Ascending aorta (tissue), 2 donors: ENCODE measurements around the gene DECR2. TPM values are rescaled to one million over a fixed set of nuclear protein-coding genes. Genes with fewer than 3 reads are reported as not detected.
A peak's percentile ranks its signal among the peaks of the same experiment; 100 is the strongest.

Source experiments
- DNase-seq, 2 donors: peaks; one replicate each; pipeline ENCODE4 v3.0.0-alpha.2; 2019; ENCODE audit warnings: low spot score in 2 of 2
- H3K27ac ChIP-seq, 2 donors: fragments of 200-600 bp; sonication (generic); one replicate each; pipeline ENCODE4 v1.5.1; 2016 to 2017; ENCODE audit warnings: mild to moderate bottlenecking in 1 of 2
- H3K27me3 ChIP-seq: fragments of 200-600 bp; sonication (generic); one replicate; pipeline ENCODE4 v1.5.1; 2017
- H3K36me3 ChIP-seq, 2 donors: fragments of 200-600 bp; sonication (generic); one replicate each; pipeline ENCODE4 v1.5.1; 2016
- H3K4me1 ChIP-seq, 2 donors: fragments of 200-600 bp; sonication (generic); one replicate each; pipeline ENCODE4 v1.5.1; 2016 to 2017; ENCODE audit warnings: mild to moderate bottlenecking in 1 of 2
- H3K4me3 ChIP-seq, 2 donors: fragments of 200-600 bp; sonication (generic); one replicate each; pipeline ENCODE4 v1.5.1; 2016 to 2017; ENCODE audit warnings: mild to moderate bottlenecking in 1 of 2
- H3K9me3 ChIP-seq, 2 donors: fragments of 200-600 bp; sonication (generic); one replicate each; pipeline ENCODE4 v1.5.1; 2016
- intact Hi-C: fragments of 100-400 bp; cut with DNase I; formaldehyde crosslinking; loops from one replicate; pipeline ENCODE4 v1.15.1; 2023
- total RNA-seq: library from RNA; depleted of rRNA; stranded (reverse); fragments of >200 nt; gene quantifications from one replicate; pipeline ENCODE4 v1.1.0, GENCODE V29; 2016
- TF ChIP-seq, protein P1 (sequence below), 3 experiments: fragments of 200-600 bp in 2 of 3; fragments of 450-650 bp in 1 of 3; sonication (generic) in 2 of 3; IDR thresholded peaks; one replicate each; pipeline ENCODE4 v1.5.1; 2016 to 2019; ENCODE audit warnings: antibody characterized with exemption in 3 of 3, mild to moderate bottlenecking in 1 of 3, moderate library complexity in 1 of 3

Gene DECR2
- total RNA-seq, 1 donor from 2014 or later = 44.0 TPM

DNA sequence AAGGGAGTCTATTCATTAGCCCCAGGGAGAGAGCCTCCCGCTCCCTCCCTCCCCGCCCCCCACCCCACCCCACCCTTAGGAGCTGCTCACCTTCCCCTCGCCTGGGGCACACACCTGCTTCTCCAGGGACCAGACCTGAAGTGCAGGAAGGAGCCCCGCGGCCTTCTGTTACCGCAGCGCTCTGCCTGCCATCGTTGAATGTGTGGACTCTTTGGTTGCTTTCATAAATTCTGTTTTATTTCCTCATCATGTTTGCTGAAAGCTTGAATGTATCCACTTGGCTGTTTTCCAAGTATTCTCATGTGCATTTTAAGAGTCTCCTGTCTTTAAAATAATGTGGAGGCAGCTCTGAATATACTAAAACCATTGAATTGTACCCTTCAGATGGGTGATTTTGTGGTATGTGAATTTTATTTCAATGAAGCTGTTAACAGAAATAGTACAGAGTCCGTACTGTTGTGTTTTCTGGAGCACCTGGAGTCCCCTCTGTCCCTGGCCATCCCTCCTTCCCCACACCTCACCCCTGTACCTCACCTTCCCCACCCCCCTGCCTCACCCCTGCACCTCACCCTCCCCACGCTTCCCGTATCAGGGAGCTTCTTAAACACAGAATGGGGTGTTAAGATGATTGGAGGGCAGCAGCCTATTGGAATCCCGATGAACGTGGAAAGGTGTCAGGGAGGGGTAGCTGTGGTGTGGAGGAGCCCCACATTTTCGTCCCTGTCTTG lies 49.3 kb downstream of the DECR2 start:
- Histone ChIP-seq H3K4me1 (no peaks in the 10 kb centered on the region), H3K9me3 (no peaks in the 10 kb centered on the region), H3K27ac (no peak overlapping the region), H3K27me3 (no peaks in the 10 kb centered on the region), H3K4me3 (no peak overlapping the region), H3K36me3 (no peaks in the 10 kb centered on the region)
- DNase-seq = no peak
- TF ChIP-seq, protein P1, sequence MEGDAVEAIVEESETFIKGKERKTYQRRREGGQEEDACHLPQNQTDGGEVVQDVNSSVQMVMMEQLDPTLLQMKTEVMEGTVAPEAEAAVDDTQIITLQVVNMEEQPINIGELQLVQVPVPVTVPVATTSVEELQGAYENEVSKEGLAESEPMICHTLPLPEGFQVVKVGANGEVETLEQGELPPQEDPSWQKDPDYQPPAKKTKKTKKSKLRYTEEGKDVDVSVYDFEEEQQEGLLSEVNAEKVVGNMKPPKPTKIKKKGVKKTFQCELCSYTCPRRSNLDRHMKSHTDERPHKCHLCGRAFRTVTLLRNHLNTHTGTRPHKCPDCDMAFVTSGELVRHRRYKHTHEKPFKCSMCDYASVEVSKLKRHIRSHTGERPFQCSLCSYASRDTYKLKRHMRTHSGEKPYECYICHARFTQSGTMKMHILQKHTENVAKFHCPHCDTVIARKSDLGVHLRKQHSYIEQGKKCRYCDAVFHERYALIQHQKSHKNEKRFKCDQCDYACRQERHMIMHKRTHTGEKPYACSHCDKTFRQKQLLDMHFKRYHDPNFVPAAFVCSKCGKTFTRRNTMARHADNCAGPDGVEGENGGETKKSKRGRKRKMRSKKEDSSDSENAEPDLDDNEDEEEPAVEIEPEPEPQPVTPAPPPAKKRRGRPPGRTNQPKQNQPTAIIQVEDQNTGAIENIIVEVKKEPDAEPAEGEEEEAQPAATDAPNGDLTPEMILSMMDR (IDR thresholded peaks at IDR 0.05) = no peak
- intact Hi-C loops = no loop called here

DNA sequence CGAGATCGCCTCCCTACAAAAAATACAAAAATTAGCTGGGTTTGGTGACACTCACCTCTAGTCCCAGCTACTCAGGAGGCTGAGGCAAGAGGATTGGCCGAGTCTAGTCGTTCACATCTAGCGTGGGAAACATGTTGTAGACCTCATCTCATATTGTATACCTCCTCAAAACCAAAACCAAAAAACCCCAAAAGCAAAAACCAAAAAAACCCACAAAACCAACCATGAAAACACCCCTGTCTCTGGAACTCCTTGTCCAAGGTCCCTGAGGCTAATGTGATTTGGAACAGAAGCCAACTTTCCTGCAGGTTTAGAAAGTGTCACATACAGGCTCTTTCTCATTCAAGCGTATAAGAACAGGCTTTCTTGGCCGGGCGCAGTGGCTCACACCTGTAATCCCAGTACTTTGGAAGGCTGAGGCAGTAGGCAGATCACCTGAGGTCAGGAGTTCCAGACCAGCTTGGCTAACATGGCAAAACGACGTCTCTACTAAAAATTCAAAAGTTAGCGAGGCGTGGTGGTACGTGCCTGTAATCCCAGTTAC lies 52.8 kb downstream of the DECR2 start:
- peaks cover 8 to 9% of the 10 kb centered on the region in 2 donors for H3K4me1 ChIP-seq
- intact Hi-C loops = no loop called here
- no peaks in the 10 kb centered on the region for H3K36me3 ChIP-seq
- H3K9me3 ChIP-seq = no peaks in the 10 kb centered on the region
- no peaks in the 10 kb centered on the region for H3K27me3 ChIP-seq
- H3K27ac ChIP-seq = no peak overlapping the region
- no peak for DNase-seq
- TF ChIP-seq, protein P1 (IDR thresholded peaks at IDR 0.05) = no peak
- H3K4me3 ChIP-seq = no peak overlapping the region

DNA sequence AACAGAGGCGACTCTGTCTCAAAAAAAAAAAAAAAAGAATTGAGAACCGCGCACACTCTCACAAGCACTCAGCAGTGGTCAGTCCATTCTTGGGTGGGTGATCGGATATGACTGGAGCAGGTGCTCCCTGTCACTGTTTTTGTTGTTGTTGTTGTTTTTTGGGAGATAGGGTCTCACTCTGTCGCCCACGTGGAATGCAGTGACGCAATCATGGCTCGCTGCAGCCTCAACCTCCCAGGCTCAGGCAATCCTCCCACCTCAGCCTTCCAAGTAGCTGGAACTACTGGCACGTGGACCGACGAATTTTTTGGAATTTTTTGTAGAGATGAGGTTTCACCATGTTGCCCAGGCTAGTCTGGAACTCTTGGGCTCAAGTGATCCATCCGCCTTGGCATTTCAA lies 53.8 kb downstream of the DECR2 start:
- Histone ChIP-seq H3K36me3 (no peaks in the 10 kb centered on the region), H3K27me3 (no peaks in the 10 kb centered on the region), H3K9me3 (no peaks in the 10 kb centered on the region), H3K4me1 (peaks cover 8 to 9% of the 10 kb centered on the region in 2 donors), H3K27ac (no peak overlapping the region), H3K4me3 (no peak overlapping the region)
- intact Hi-C loops = no loop called here
- DNase-seq = no peak
- TF ChIP-seq, protein P1 (IDR thresholded peaks at IDR 0.05) = no peak

- intact Hi-C loops = no loop called here
- peak overlapping the region; percentile 27 to 30 for H3K27ac ChIP-seq
- no peaks in the 10 kb centered on the region for H3K9me3 ChIP-seq
- DNase-seq = no peak
- H3K4me3 ChIP-seq = no peak overlapping the region
- TF ChIP-seq, protein P1 (IDR thresholded peaks at IDR 0.05) = no peak
- no peaks in the 10 kb centered on the region for H3K27me3 ChIP-seq
- peaks cover 8 to 9% of the 10 kb centered on the region in 2 donors for H3K4me1 ChIP-seq
- H3K36me3 ChIP-seq = peaks cover 2 to 4% of the 10 kb centered on the region in 2 donors
Measured at GRCh38 chr16:456891-457483, 55.3 kb downstream of the DECR2 start.

GRCh38 chr16:457732-458400 lies 56.2 kb downstream of the DECR2 start:
- no peak overlapping the region for H3K4me3 ChIP-seq
- DNase-seq = no peak
- peaks cover 8 to 9% of the 10 kb centered on the region in 2 donors for H3K4me1 ChIP-seq
- H3K9me3 ChIP-seq = no peaks in the 10 kb centered on the region
- peaks cover 6 to 7% of the 10 kb centered on the region in 2 donors for H3K36me3 ChIP-seq
- TF ChIP-seq, protein P1 (IDR thresholded peaks at IDR 0.05) = no peak
- intact Hi-C loops = no loop called here
- no peaks in the 10 kb centered on the region for H3K27me3 ChIP-seq
- H3K27ac ChIP-seq = peak overlapping the region; percentile 30 to 50
